Measurements from ENCODE around the gene AP1M1.

Gene AP1M1

GRCh38 chr19:16202320-16203255 is 4.9 kb downstream of the AP1M1 start:
- Histone ChIP-seq H3K27ac (ENCODE audit: low read depth, low read length) (no peak overlapping the region), H3K9me3 (ENCODE audit: control insufficient read depth, insufficient read depth, low read length) (no peaks in the 10 kb centered on the region), H3K9me2 (replicated peaks; ENCODE audit: control insufficient read depth, low read length) (no peaks in the 10 kb centered on the region), H3K27me3 (ENCODE audit: control insufficient read depth, low read length) (no peaks in the 10 kb centered on the region), H4K20me1 (ENCODE audit: control insufficient read depth, insufficient read depth, low read depth, low read length) (peaks cover 5% of the 10 kb centered on the region; the same call in 1 of the 2 replicates), H3K4me2 (ENCODE audit: low read length) (no peak overlapping the region), H3K4me1 (ENCODE audit: control insufficient read depth, low read length) (peaks cover 10% of the 10 kb centered on the region), H3K4me3 (ENCODE audit: low read length) (no peak overlapping the region), H3F3A (ENCODE audit: control insufficient read depth, insufficient read depth) (no peaks in the 10 kb centered on the region), H3K79me2 (ENCODE audit: control insufficient read depth, low read length) (peaks cover 47% of the 10 kb centered on the region), H3K36me3 (ENCODE audit: control insufficient read depth, low read length) (peaks cover 51% of the 10 kb centered on the region)
- TF ChIP-seq CTCF (IDR thresholded peaks at IDR 0.05; ENCODE audit: low read depth, low read length, poor library complexity, severe bottlenecking): no peak
- no peak for TF ChIP-seq EZH2phosphoT487 (IDR thresholded peaks at IDR 0.05; ENCODE audit: borderline replicate concordance, low read length)

GRCh38 chr19:16203256-16204004 is 5.7 kb downstream of the AP1M1 start:
- peaks cover 59% of the 10 kb centered on the region for H3K36me3 ChIP-seq (ENCODE audit: control insufficient read depth, low read length)
- H4K20me1 ChIP-seq (ENCODE audit: control insufficient read depth, insufficient read depth, low read depth, low read length): peaks cover 4% of the 10 kb centered on the region; the same call in 1 of the 2 replicates

GRCh38 chr19:16204005-16204294 is 6.2 kb downstream of the AP1M1 start:
- H3F3A ChIP-seq (ENCODE audit: control insufficient read depth, insufficient read depth): no peaks in the 10 kb centered on the region
- H3K36me3 ChIP-seq (ENCODE audit: control insufficient read depth, low read length): peaks cover 64% of the 10 kb centered on the region
- no peaks in the 10 kb centered on the region for H3K27me3 ChIP-seq (ENCODE audit: control insufficient read depth, low read length)

More at GRCh38 chr19:16203256-16204004, 5.7 kb downstream of the AP1M1 start:
- H3K27me3 ChIP-seq (ENCODE audit: control insufficient read depth, low read length): no peaks in the 10 kb centered on the region
- peaks cover 40% of the 10 kb centered on the region for H3K79me2 ChIP-seq (ENCODE audit: control insufficient read depth, low read length)
- no peaks in the 10 kb centered on the region for H3K9me3 ChIP-seq (ENCODE audit: control insufficient read depth, insufficient read depth, low read length)
- TF ChIP-seq EZH2phosphoT487 (IDR thresholded peaks at IDR 0.05; ENCODE audit: borderline replicate concordance, low read length) (no peak), CTCF (IDR thresholded peaks at IDR 0.05; ENCODE audit: low read depth, low read length, poor library complexity, severe bottlenecking) (no peak)
- no peaks in the 10 kb centered on the region for H3K9me2 ChIP-seq (replicated peaks; ENCODE audit: control insufficient read depth, low read length)
- H3K4me3 ChIP-seq (ENCODE audit: low read length): no peak overlapping the region
- H3F3A ChIP-seq (ENCODE audit: control insufficient read depth, insufficient read depth): no peaks in the 10 kb centered on the region
- H3K27ac ChIP-seq (ENCODE audit: low read depth, low read length): no peak overlapping the region
- H3K4me1 ChIP-seq (ENCODE audit: control insufficient read depth, low read length): peaks cover 9% of the 10 kb centered on the region
- H3K4me2 ChIP-seq (ENCODE audit: low read length): no peak overlapping the region

More at GRCh38 chr19:16204005-16204294, 6.2 kb downstream of the AP1M1 start:
- Histone ChIP-seq H3K9me2 (replicated peaks; ENCODE audit: control insufficient read depth, low read length) (no peaks in the 10 kb centered on the region), H3K79me2 (ENCODE audit: control insufficient read depth, low read length) (peaks cover 35% of the 10 kb centered on the region), H3K9me3 (ENCODE audit: control insufficient read depth, insufficient read depth, low read length) (no peaks in the 10 kb centered on the region), H3K4me1 (ENCODE audit: control insufficient read depth, low read length) (peaks cover 3% of the 10 kb centered on the region), H3K4me2 (ENCODE audit: low read length) (no peak overlapping the region), H3K4me3 (ENCODE audit: low read length) (no peak overlapping the region), H4K20me1 (ENCODE audit: control insufficient read depth, insufficient read depth, low read depth, low read length) (no peaks in the 10 kb centered on the region), H3K27ac (ENCODE audit: low read depth, low read length) (no peak overlapping the region)
- no peak for TF ChIP-seq EZH2phosphoT487 (IDR thresholded peaks at IDR 0.05; ENCODE audit: borderline replicate concordance, low read length)
- TF ChIP-seq CTCF (IDR thresholded peaks at IDR 0.05; ENCODE audit: low read depth, low read length, poor library complexity, severe bottlenecking): no peak
